DMS79 (cell line): ENCODE data around the gene RGPD6.
"Not testable (repeated sequence)": the region's sequence is repeated elsewhere in the genome, so short reads cannot be mapped to it uniquely, and the experiment has no call there.

Source experiments
- DNase-seq: peaks from one replicate; lab custom pipeline; 2025; lab: John Stamatoyannopoulos, UW

The RGPD6 gene

GRCh38 chr2:110481200-110481599, 95.8 kb downstream of the RGPD6 start:
- not testable (repeated sequence) for DNase-seq

DNA sequence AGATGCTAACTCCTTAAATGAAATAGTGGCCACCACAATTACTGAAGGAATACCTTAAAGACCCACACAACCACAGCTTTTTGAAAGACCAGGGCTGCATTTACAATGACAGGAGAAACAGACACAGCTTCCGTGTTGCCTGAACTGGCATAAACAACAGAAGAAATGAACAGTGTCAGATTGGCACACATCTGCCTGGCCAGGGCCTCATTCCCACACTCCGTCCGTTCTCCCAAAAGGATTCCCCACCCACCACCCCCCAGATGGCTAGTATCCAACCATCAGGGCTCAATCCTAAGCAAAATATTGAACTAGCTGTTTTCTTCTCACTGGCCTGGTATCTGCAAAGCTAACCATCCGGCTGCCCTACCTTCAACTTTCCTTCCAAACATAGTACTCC, 96.9 kb downstream of the RGPD6 start:
- DNase-seq: not testable (repeated sequence)

DNA sequence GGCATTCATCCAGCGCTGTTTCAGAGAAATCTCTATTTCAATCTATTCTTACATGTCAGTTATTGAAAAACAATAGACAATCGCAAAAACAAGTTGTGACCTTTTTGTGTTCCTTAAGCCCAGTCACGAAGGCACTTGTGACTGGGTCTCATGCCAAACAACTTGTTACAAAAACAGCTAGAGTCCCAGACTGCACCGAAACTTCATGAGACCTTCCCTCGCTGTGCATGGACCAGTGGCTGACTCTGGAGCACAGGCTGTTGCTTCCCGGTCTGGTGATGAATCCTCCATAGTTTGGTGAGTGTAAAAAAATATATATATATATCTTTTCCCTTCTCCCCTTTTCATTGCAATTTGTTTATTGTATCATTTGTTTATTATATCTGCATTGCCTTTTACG, 99.7 kb downstream of the RGPD6 start:
- DNase-seq: not testable (repeated sequence)

DNA sequence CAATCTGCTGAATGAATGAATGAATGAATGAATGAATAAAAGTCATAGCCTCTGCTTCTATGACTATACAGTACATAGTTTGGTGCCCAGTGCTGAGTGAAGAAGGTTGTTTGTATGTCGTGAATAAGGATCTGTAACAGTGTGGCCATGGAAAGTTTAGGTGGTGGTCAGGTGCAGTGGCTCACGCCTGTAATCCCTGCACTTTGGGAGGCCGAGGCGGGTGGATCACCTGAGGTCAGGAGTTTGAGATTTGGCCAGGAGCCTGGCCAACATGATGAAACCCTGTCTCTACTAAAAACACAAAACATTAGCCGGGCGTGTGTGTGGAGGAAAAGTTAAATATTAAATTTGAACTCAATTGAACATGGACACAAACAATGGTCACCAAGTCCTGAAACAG, 100.1 kb downstream of the RGPD6 start:
- not testable (repeated sequence) for DNase-seq

DNA sequence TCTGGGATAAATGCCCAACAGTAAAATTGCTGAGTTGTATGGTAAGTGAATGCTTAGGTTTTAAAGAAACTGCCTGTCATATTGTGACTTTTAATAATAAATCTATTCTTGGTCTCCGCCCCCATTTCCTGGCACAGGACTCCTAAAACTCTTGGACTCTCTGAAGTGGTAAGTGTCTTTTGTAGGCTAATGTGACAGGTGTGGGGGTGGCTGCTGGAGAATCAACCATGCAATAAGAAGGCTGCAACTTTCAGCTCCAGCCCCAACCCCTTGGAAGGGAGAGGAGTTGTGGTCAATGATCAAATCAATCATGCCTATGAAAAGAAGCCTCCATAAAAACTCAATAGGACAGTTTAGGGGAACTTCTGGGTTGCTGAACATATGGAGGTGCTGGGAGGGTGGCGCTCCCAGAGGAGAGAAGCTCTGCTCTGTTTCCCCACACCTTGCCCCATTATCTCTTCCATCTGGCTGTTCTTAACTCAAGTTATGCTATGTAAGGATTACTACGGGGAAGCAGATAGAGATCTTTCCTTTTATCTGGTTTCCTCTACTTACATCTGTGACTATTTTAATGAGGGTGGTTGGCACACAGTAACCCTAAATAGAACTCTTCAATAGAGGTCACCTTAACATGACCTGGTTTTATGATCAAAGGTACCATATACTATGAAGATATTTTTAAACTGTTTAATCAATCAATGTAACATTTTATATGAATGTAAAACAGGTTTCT, 101.2 kb downstream of the RGPD6 start:
- DNase-seq: not testable (repeated sequence)

- not testable (repeated sequence) for DNase-seq
Measured at GRCh38 chr2:110474898-110475297, 102.1 kb downstream of the RGPD6 start.

DNA sequence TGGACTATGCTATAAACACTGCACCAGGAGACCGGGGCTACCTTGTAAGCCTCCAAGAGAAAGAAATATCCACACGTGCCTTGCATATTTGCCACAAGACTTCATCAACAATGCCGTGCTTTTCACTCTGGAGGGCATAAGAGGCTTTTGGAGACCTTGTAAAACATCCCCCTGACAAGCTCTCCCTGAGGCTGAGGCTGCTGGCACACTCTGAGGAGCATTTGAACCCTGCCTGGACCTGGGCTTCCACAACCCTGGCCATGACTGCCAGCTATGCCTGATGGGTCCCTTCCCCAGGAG, 104.0 kb downstream of the RGPD6 start:
- not testable (repeated sequence) for DNase-seq

DNA sequence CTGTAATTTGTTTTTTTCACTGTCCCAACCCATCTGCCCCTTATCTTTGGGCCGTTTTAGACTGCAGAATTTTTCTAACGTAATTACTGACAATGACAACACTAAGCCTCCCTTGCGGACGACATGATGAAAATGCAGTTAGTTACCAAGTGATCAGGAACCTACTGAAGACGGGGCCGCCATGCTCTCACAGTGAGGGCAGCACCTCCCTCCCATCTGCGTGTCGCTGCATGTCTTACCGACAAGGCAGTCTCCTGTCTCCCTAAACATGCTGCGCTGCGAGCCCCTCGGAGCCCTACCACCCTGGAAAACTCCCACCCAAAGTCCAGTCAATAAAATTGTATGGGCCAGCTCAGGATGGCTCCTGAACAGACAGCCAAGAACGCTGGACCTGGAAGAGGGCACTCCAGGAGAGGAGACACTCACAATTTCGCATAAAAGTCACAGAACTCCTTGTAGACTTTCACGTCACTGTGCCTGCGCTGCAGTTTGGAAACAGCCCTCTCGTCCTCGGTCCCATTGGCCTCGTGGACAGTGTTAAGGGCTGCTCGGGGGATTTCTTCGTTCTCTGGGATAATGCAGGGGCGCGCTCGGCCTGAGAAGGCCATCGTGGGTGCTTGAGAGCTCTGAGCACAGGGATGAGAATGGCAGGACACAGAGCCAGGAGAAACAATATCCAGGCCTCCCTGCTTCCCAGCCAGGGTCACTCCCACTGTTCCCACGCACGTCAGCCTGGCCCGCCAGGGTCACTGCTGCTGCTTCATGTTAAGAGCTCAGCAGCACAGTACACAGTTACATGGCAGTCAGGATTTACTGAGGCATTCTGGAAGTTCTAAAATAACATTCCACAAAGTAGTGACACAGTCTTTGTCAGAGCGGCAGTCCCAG, 104.6 kb downstream of the RGPD6 start, which contains the start of gene LIMS4:
LIMS4 (minus strand) TSS at position 646 of the 888 bp plus-strand sequence; CDS start at position 608, 38 bp downstream.
- DNase-seq: not testable (repeated sequence)

DNA sequence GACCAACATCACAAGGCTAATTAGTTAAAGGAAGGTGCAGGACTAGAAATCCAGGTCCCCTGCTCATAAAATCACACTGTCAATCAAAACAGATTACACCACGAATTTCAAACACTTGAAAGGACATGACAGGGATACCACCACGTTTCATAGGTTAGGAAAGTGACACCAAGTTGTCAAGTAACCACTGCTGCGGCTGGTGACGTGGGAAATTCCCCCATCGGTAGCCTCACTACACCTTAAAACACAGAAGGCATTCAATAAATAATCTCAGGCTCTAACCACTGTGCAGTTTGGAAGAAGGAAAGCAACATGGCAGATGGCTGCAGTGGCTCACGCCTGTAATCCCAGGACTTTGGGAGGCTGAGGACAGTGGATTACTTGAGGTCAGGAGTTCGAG, 108.1 kb downstream of the RGPD6 start:
- DNase-seq: not testable (repeated sequence)

DNA sequence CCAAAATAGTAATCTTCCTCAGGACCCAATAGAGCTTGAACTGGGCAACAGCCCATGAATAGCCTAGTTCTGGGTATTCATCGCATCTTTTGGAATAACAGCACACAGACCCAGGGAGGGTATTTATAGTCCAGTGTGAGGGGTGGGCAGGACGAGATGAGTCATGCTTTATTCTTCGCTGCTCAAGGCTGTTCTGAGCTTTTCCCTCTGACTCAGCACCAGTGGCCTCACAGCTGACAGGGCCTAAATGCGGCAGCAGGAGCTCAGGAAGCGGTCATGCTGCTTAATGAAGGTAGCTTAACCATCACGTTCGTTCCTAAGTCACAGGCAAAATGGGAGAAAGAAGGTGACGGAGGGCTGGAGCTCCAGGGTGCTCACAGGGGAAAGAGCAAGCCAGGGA, 111.7 kb downstream of the RGPD6 start:
- not testable (repeated sequence) for DNase-seq
